ENCODE data around the gene MAPK14. TPM values are rescaled to one million over a fixed set of nuclear protein-coding genes. Genes with fewer than 3 reads are reported as not detected.
A peak's percentile ranks its signal among the peaks of the same experiment; 100 is the strongest.

Gene MAPK14
- total and polyA plus RNA-seq, 2 donors from 2014 or later: 19.9 to 56.6 TPM

DNA sequence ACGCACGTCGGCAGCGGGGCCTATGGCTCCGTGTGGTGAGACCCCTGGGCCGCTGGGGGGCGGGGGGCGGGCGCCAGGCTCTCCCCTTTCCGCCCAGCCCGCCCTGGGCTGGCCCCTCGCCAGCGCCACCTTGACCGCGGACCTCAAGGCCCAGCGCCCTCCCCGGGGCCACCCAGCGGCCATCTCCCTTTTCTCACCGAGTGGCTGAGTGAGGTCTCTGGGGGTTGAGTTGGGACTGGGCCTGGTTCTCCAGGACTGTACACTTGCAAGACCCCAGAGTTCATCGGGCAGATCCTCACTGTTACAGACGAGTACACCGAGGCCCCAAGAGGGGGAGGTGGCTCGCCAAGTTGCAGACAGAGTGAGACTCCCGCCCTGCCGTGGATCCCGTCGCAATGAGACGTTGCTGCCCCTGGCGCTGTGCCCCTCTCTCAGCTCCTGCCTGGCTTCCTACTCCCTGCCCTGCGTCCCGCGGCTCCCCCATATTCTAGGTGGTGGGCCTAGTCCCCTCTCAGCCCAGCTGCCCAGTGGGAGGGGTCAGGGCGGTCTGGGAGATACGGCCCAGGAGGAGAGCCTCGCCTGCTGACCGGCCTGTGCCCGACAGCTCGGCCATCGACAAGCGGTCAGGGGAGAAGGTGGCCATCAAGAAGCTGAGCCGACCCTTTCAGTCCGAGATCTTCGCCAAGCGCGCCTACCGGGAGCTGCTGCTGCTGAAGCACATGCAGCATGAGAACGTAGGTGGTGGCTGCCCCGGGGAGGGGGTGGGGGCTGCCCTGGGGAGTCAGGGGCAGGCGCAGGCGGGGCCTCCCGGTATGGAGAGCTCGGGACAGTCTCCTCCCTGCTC lies 103.3 kb downstream of the MAPK14 start:
- H3K9ac ChIP-seq (ENCODE audit: low read length in 3 of 3): peak overlapping the region in 1 of 3 donors; percentile 63
- peaks cover 2 to 30% (median 17%) of the 10 kb centered on the region in 3 donors for H3K4me1 ChIP-seq (ENCODE audit: control insufficient read depth in 2 of 3, insufficient read depth in 2 of 3, low read depth in 1 of 3, low read length in 3 of 3)
- DNase-seq (peak; percentile 52 to 84 (median 67)), FAIRE-seq (no peak)
- intact Hi-C loops (cut with DNase I): no loop called here
- H3K27me3 ChIP-seq (ENCODE audit: control insufficient read depth, insufficient read depth, low read length): no peaks in the 10 kb centered on the region
- no peaks in the 10 kb centered on the region for H3K36me3 ChIP-seq (ENCODE audit: control insufficient read depth in 2 of 3, insufficient read depth in 3 of 3, low read length in 3 of 3)
- H3K4me3 ChIP-seq (ENCODE audit: low read length in 3 of 3): peak overlapping the region; percentile 28 to 36 (median 30)
- H3K27ac ChIP-seq (ENCODE audit: low read depth in 2 of 2, low read length in 2 of 2): peak overlapping the region; percentile 67 to 88
- H3K9me3 ChIP-seq (ENCODE audit: control insufficient read depth in 2 of 3, insufficient read depth in 1 of 3, low read length in 3 of 3): no peaks in the 10 kb centered on the region
- TF ChIP-seq, protein P1, sequence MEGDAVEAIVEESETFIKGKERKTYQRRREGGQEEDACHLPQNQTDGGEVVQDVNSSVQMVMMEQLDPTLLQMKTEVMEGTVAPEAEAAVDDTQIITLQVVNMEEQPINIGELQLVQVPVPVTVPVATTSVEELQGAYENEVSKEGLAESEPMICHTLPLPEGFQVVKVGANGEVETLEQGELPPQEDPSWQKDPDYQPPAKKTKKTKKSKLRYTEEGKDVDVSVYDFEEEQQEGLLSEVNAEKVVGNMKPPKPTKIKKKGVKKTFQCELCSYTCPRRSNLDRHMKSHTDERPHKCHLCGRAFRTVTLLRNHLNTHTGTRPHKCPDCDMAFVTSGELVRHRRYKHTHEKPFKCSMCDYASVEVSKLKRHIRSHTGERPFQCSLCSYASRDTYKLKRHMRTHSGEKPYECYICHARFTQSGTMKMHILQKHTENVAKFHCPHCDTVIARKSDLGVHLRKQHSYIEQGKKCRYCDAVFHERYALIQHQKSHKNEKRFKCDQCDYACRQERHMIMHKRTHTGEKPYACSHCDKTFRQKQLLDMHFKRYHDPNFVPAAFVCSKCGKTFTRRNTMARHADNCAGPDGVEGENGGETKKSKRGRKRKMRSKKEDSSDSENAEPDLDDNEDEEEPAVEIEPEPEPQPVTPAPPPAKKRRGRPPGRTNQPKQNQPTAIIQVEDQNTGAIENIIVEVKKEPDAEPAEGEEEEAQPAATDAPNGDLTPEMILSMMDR (IDR thresholded peaks at IDR 0.05; ENCODE audit: borderline replicate concordance, extremely low read depth, insufficient read depth): no peak

GRCh38 chr6:36131511-36132245 lies 104.1 kb downstream of the MAPK14 start:
- Histone ChIP-seq H3K36me3 (ENCODE audit: control insufficient read depth in 2 of 3, insufficient read depth in 3 of 3, low read length in 3 of 3) (no peaks in the 10 kb centered on the region), H3K27ac (ENCODE audit: low read depth in 2 of 2, low read length in 2 of 2) (peak overlapping the region; percentile 67 to 88), H3K4me3 (ENCODE audit: low read length in 3 of 3) (peak overlapping the region; percentile 12 to 30 (median 28)), H3K27me3 (ENCODE audit: control insufficient read depth, insufficient read depth, low read length) (no peaks in the 10 kb centered on the region), H3K4me1 (ENCODE audit: control insufficient read depth in 2 of 3, insufficient read depth in 2 of 3, low read depth in 1 of 3, low read length in 3 of 3) (peaks cover 2 to 29% (median 17%) of the 10 kb centered on the region in 3 donors), H3K9ac (ENCODE audit: low read length in 3 of 3) (peak overlapping the region in 1 of 3 donors; percentile 17), H3K9me3 (ENCODE audit: control insufficient read depth in 2 of 3, insufficient read depth in 1 of 3, low read length in 3 of 3) (no peaks in the 10 kb centered on the region)
- no peak for FAIRE-seq
- DNase-seq: peak; percentile 56 to 88 (median 72)
- intact Hi-C loops (cut with DNase I): no loop called here
- TF ChIP-seq, protein P1 (IDR thresholded peaks at IDR 0.05; ENCODE audit: borderline replicate concordance, extremely low read depth, insufficient read depth): no peak

DNA sequence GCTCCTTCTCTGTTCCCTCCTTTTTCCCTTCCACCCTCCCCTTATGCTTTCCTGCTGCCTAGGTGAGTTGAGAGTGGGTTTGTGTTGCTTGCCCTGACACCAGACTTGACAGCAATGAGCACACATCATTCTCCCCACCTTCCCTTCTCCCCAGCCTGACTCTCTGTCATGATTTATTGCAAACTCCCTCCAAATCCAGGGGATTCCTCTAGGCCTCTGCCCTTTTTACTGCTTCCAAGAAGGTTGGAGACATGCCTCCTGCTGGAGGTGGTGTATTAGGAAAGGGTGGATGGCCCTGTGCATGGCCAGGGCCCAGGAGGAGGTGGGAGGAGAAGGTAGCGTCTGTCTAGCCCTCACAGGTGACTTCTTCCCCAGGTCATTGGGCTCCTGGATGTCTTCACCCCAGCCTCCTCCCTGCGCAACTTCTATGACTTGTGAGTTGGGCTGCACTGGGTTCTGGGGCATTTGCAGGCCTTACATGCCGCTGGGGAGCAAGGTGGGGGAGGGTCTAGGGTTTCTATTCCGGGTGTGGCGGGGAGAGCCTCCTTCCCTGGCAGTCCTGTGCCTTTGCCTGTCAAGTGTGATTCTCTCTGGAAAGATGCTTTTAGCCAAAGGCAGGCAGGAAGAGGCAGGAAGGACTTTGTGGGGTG lies 104.8 kb downstream of the MAPK14 start:
- H3K27me3 ChIP-seq (ENCODE audit: control insufficient read depth, insufficient read depth, low read length): no peaks in the 10 kb centered on the region
- H3K27ac ChIP-seq (ENCODE audit: low read depth in 2 of 2, low read length in 2 of 2): peak overlapping the region; percentile 67 to 88
- peaks cover 2 to 26% (median 17%) of the 10 kb centered on the region in 3 donors for H3K4me1 ChIP-seq (ENCODE audit: control insufficient read depth in 2 of 3, insufficient read depth in 2 of 3, low read depth in 1 of 3, low read length in 3 of 3)
- intact Hi-C loops (cut with DNase I): no loop called here
- TF ChIP-seq, protein P1 (IDR thresholded peaks at IDR 0.05; ENCODE audit: borderline replicate concordance, extremely low read depth, insufficient read depth): no peak
- H3K36me3 ChIP-seq (ENCODE audit: control insufficient read depth in 2 of 3, insufficient read depth in 3 of 3, low read length in 3 of 3): no peaks in the 10 kb centered on the region
- no peaks in the 10 kb centered on the region for H3K9me3 ChIP-seq (ENCODE audit: control insufficient read depth in 2 of 3, insufficient read depth in 1 of 3, low read length in 3 of 3)
- DNase-seq (no peak), FAIRE-seq (no peak)
- H3K9ac ChIP-seq (ENCODE audit: low read length in 3 of 3): peak overlapping the region in 1 of 3 donors; percentile 17
- H3K4me3 ChIP-seq (ENCODE audit: low read length in 3 of 3): peak overlapping the region in 1 of 3 donors; percentile 30
